H9 (cell line): ENCODE measurements around the gene STOX1. TPM values are rescaled to one million over a fixed set of nuclear protein-coding genes. Genes with fewer than 3 reads are reported as not detected.
"Not testable (repeated sequence)": the region's sequence is repeated elsewhere in the genome, so short reads cannot be mapped to it uniquely, and the experiment has no call there.

Experiments
- DNase-seq: peaks from one replicate; pipeline ENCODE4 v3.0.0-alpha.2; 2017
- H2AFZ ChIP-seq: one replicate; pipeline ENCODE4 v1.6.1; 2013; ENCODE audit warnings: mild to moderate bottlenecking, low read length, control low read depth, moderate library complexity
- H2AK5ac ChIP-seq: 2 replicates; pipeline ENCODE4 v1.6.1; 2013; ENCODE audit warnings: low read length, control low read depth, mixed read lengths; ENCODE audit not compliant: insufficient read length
- H2BK120ac ChIP-seq: one replicate; pipeline ENCODE4 v1.6.1; 2013; ENCODE audit warnings: low read depth, mild to moderate bottlenecking, low read length, control low read depth, inconsistent platforms; ENCODE audit not compliant: poor library complexity, severe bottlenecking
- H2BK12ac ChIP-seq: 2 replicates; pipeline ENCODE4 v1.6.1; 2013; ENCODE audit warnings: low read length, control low read depth, mixed read lengths, low read depth; ENCODE audit not compliant: insufficient read length
- H2BK15ac ChIP-seq: 2 replicates; pipeline ENCODE4 v1.6.1; 2013; ENCODE audit warnings: low read depth, low read length, control low read depth
- H2BK20ac ChIP-seq: one replicate; pipeline ENCODE4 v1.6.1; 2013; ENCODE audit warnings: low read depth, mild to moderate bottlenecking, low read length, control low read depth, inconsistent platforms; ENCODE audit not compliant: poor library complexity, severe bottlenecking
- H2BK5ac ChIP-seq: 2 replicates; pipeline ENCODE4 v1.6.1; 2013; ENCODE audit warnings: low read length, control low read depth, mixed read lengths; ENCODE audit not compliant: insufficient read length
- H3K14ac ChIP-seq: 2 replicates; pipeline ENCODE4 v1.6.1; 2013; ENCODE audit warnings: low read length, control low read depth; ENCODE audit not compliant: insufficient read depth
- H3K18ac ChIP-seq: 2 replicates; pipeline ENCODE4 v1.6.1; 2013; ENCODE audit warnings: low read depth, mild to moderate bottlenecking, mixed read lengths, low read length, control low read depth; ENCODE audit not compliant: insufficient read length
- H3K23ac ChIP-seq: 2 replicates; pipeline ENCODE4 v1.6.1; 2013; ENCODE audit warnings: low read length, control low read depth, mixed read lengths, low read depth; ENCODE audit not compliant: insufficient read length
- H3K23me2 ChIP-seq: 2 replicates; pipeline ENCODE4 v1.6.1; 2013; ENCODE audit warnings: low read depth, mild to moderate bottlenecking, mixed read lengths, low read length, control low read depth; ENCODE audit not compliant: insufficient read length, poor library complexity, severe bottlenecking
- H3K27ac ChIP-seq: 2 replicates; pipeline ENCODE4 v1.5.1; 2013; ENCODE audit warnings: low read length, control low read depth, mixed read lengths, low read depth; ENCODE audit not compliant: insufficient read length
- H3K27me3 ChIP-seq: 2 replicates; pipeline ENCODE4 v1.6.1; 2013; ENCODE audit warnings: low read length, control low read depth, inconsistent platforms; ENCODE audit not compliant: insufficient read depth
- H3K4ac ChIP-seq: 2 replicates; pipeline ENCODE4 v1.6.1; 2013; ENCODE audit warnings: low read depth, mild to moderate bottlenecking, control low read depth, inconsistent platforms, low read length, moderate library complexity
- H3K4me1 ChIP-seq: 2 replicates; pipeline ENCODE4 v1.6.1; 2013; ENCODE audit warnings: low read length, control low read depth, inconsistent platforms; ENCODE audit not compliant: insufficient read depth
- H3K4me2 ChIP-seq: 2 replicates; pipeline ENCODE4 v1.6.1; 2013; ENCODE audit warnings: low read length, control low read depth, mixed read lengths; ENCODE audit not compliant: insufficient read length, insufficient read depth
- H3K56ac ChIP-seq: 2 replicates; pipeline ENCODE4 v1.6.1; 2013; ENCODE audit warnings: low read depth, mild to moderate bottlenecking, mixed read lengths, low read length, control low read depth; ENCODE audit not compliant: insufficient read length
- H3K79me1 ChIP-seq: 2 replicates; pipeline ENCODE4 v1.6.1; 2013; ENCODE audit warnings: low read depth, mild to moderate bottlenecking, moderate library complexity, low read length, control low read depth, inconsistent platforms; ENCODE audit not compliant: insufficient read depth, poor library complexity, severe bottlenecking
- H3K79me2 ChIP-seq: 2 replicates; pipeline ENCODE4 v1.6.1; 2013; ENCODE audit warnings: low read length, control low read depth, inconsistent platforms; ENCODE audit not compliant: insufficient read depth
- H3K9ac ChIP-seq: 2 replicates; pipeline ENCODE4 v1.6.1; 2013; ENCODE audit warnings: low read length, control low read depth, mixed read lengths; ENCODE audit not compliant: insufficient read length; ENCODE audit errors: extremely low read depth
- H3K9me3 ChIP-seq: one replicate; pipeline ENCODE4 v1.6.1; 2013; ENCODE audit warnings: low read depth, low read length, inconsistent platforms; ENCODE audit not compliant: control insufficient read depth
- H3T11ph ChIP-seq: one replicate; pipeline ENCODE4 v1.6.1; 2013; ENCODE audit warnings: mild to moderate bottlenecking, low read length, control low read depth, inconsistent platforms
- H4K20me1 ChIP-seq: one replicate; pipeline ENCODE4 v1.6.1; 2013; ENCODE audit not compliant: control insufficient read depth, insufficient read length, insufficient read depth
- H4K5ac ChIP-seq: 2 replicates; pipeline ENCODE4 v1.6.1; 2013; ENCODE audit warnings: low read depth, mild to moderate bottlenecking, mixed read lengths, low read length, control low read depth; ENCODE audit not compliant: insufficient read length
- H4K8ac ChIP-seq: replicated peaks from 2 replicates; pipeline ENCODE4 v1.6.1; 2013; ENCODE audit warnings: low read length, control low read depth, mixed read lengths, low read depth; ENCODE audit not compliant: insufficient read length
- H4K91ac ChIP-seq: 2 replicates; pipeline ENCODE4 v1.6.1; 2013; ENCODE audit warnings: low read depth, mild to moderate bottlenecking, moderate library complexity, mixed read lengths, low read length, control low read depth; ENCODE audit not compliant: insufficient read length
- H3K27ac Mint-ChIP-seq, 3 experiments: 2 replicates in 2 of 3; 3 replicates in 1 of 3; pipeline ENCODE4 v1.8.0; 2020 to 2021; ENCODE audit warnings: mixed read lengths in 3 of 3, mild to moderate bottlenecking in 1 of 3, moderate library complexity in 1 of 3
- H3K27me3 Mint-ChIP-seq: 2 replicates; pipeline ENCODE4 v1.8.0; 2021; ENCODE audit warnings: low read depth, mild to moderate bottlenecking, moderate library complexity, mixed read lengths
- H3K36me3 Mint-ChIP-seq, 3 experiments: 2 replicates in 2 of 3; 3 replicates in 1 of 3; pipeline ENCODE4 v1.8.0; 2020 to 2021; ENCODE audit warnings: low read depth in 3 of 3, mixed read lengths in 3 of 3; ENCODE audit not compliant: insufficient read depth in 1 of 3
- H3K4me1 Mint-ChIP-seq, 2 experiments: 2 replicates each; pipeline ENCODE4 v1.8.0; 2020; ENCODE audit warnings: mixed read lengths in 2 of 2
- H3K4me3 Mint-ChIP-seq, 2 experiments: 2 replicates in 1 of 2; 3 replicates in 1 of 2; pipeline ENCODE4 v1.8.0; 2020 to 2021; ENCODE audit warnings: mild to moderate bottlenecking in 2 of 2, mixed read lengths in 2 of 2, moderate library complexity in 1 of 2
- H3K9me3 Mint-ChIP-seq, 2 experiments: 2 replicates in 1 of 2; 3 replicates in 1 of 2; pipeline ENCODE4 v1.8.0; 2020; ENCODE audit warnings: mild to moderate bottlenecking in 2 of 2, mixed read lengths in 2 of 2, moderate library complexity in 1 of 2
- WGBS: extraction: QIAGEN DNeasy Blood & Tissue Kit; methylation state at CpG from one replicate; pipeline ENCODE4 v1.1.7; 2013; ENCODE audit warnings: missing lambda C conversion rate, low lambda C conversion rate, mixed read lengths; ENCODE audit not compliant: insufficient read length; ENCODE audit errors: extremely low coverage; 5-methylcytosine and 5-hydroxymethylcytosine counted together
- total RNA-seq: library from RNA; stranded (reverse); gene quantifications from 2 replicates; pipeline ENCODE4 v1.2.1, GENCODE V29; 2021

STOX1 gene
- total RNA-seq, 1 experiment from 2014 or later = 5.8 TPM

DNA sequence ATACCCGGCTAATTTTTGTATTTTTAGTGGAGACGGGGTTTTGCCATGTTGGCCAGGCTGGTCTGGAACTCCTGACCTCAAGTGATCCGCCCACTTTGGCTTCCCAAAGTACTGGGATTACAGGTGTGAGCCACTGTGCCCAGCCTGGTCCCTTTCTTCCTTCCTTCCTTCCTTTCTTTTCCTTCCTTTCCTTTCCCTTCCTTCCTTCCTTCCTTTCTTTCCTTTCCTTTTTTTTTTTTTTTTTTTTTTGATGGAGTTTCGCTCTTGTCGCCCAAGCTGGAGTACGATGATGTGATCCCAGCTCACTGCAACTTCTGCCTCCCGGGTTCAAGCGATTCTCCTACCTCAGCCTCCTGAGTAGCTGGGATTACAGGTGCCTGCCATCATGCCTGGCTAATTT is 102.6 kb downstream of the STOX1 start:
- not testable (repeated sequence) for H2BK20ac ChIP-seq, H3K27me3 Mint-ChIP-seq, H3K4me1 ChIP-seq, H3K18ac ChIP-seq, H3K27me3 ChIP-seq, H3K4me3 Mint-ChIP-seq, H2BK15ac ChIP-seq, H2BK120ac ChIP-seq, H3K14ac ChIP-seq, H2AK5ac ChIP-seq, H3K79me2 ChIP-seq, H3K23me2 ChIP-seq, H3K4me1 Mint-ChIP-seq, H4K91ac ChIP-seq, H4K8ac ChIP-seq, H3K56ac ChIP-seq, H3K27ac ChIP-seq, H3K9me3 ChIP-seq, H2BK12ac ChIP-seq, H3K9ac ChIP-seq, H3T11ph ChIP-seq, H3K27ac Mint-ChIP-seq, H3K4ac ChIP-seq, DNase-seq, H3K23ac ChIP-seq, H3K9me3 Mint-ChIP-seq, H3K79me1 ChIP-seq, H4K5ac ChIP-seq, H2AFZ ChIP-seq, H2BK5ac ChIP-seq, H4K20me1 ChIP-seq, H3K4me2 ChIP-seq
- WGBS = no CpG with 5 or more reads among the region's 8 CpGs
- H3K36me3 Mint-ChIP-seq = peaks cover 18 to 45% (median 41%) of the 10 kb centered on the region in 3 experiments; a peak in 6 of 7 replicates

DNA sequence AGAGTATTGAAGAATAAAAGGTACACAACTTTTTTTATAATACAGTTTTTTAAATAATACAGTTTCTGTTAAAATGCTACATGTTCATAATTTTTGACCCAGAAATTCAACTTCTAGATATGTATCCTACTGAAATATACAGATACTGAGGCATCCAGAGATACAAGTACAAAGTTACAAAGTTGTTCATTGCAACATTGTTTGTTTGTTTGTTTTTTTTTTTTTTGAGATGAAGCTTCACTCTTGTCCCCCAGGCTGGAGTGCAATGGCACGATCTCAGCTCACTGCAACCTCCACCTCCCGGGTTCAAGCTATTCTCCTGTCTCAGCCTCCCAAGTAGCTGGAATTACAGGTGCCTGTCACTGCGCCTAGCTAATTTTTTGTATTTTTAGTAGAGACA is 105.5 kb downstream of the STOX1 start:
- not testable (repeated sequence) for H3K18ac ChIP-seq, H3K4me1 ChIP-seq, H3K4me1 Mint-ChIP-seq, H4K8ac ChIP-seq, H3K4ac ChIP-seq, H3K4me2 ChIP-seq, H2BK120ac ChIP-seq, H3K79me1 ChIP-seq, H3K9me3 Mint-ChIP-seq, H4K91ac ChIP-seq, H2AFZ ChIP-seq, H3K79me2 ChIP-seq, H3K9ac ChIP-seq, H2BK5ac ChIP-seq, H2BK15ac ChIP-seq, H2AK5ac ChIP-seq, H3K27ac Mint-ChIP-seq, H4K5ac ChIP-seq, H3K56ac ChIP-seq, H3K9me3 ChIP-seq, H4K20me1 ChIP-seq, H3T11ph ChIP-seq, H3K4me3 Mint-ChIP-seq, H2BK12ac ChIP-seq, H3K27me3 ChIP-seq, H3K27ac ChIP-seq, H3K23ac ChIP-seq, DNase-seq, H3K23me2 ChIP-seq, H2BK20ac ChIP-seq, H3K27me3 Mint-ChIP-seq, H3K14ac ChIP-seq
- peaks cover 20 to 60% (median 58%) of the 10 kb centered on the region in 3 experiments; a peak in 6 of 7 replicates for H3K36me3 Mint-ChIP-seq
- no CpG with 5 or more reads among the region's 3 CpGs for WGBS
